CD14-positive monocyte (primary cell): ENCODE results near the gene IL1RAPL1. TPM values are rescaled to one million over a fixed set of nuclear protein-coding genes. Genes with fewer than 3 reads are reported as not detected.

Experiments used
- DNase-seq, 3 donors: peaks; one replicate each; pipeline ENCODE4 v3.0.0-alpha.2; 2011 to 2022
- H2AFZ ChIP-seq: 2 replicates; pipeline ENCODE4 v1.6.0; 2012; ENCODE audit warnings: mild to moderate bottlenecking, low read depth, low read length, inconsistent platforms; ENCODE audit not compliant: insufficient read depth, poor library complexity, severe bottlenecking
- H3K27ac ChIP-seq, 2 donors: 1 replicate in 1 of 2; 2 replicates in 1 of 2; pipeline ENCODE4 v1.5.1; 2012 to 2013; ENCODE audit warnings: low read length in 2 of 2, control low read depth in 1 of 2, inconsistent platforms in 1 of 2, low read depth in 1 of 2, mild to moderate bottlenecking in 1 of 2
- H3K27me3 ChIP-seq, 2 donors: one replicate each; pipeline versions ENCODE4 v1.6.0 to v1.6.1; 2011 to 2013; ENCODE audit warnings: low read length in 2 of 2; ENCODE audit not compliant: control insufficient read depth in 2 of 2, insufficient read depth in 2 of 2
- H3K36me3 ChIP-seq, 2 donors: replicated peaks in 1 of 2; 1 replicate in 1 of 2; 2 replicates in 1 of 2; pipeline versions ENCODE4 v1.5.1 to v1.6.1; 2012 to 2013; ENCODE audit warnings: low read length in 2 of 2, control low read depth in 1 of 2, inconsistent platforms in 1 of 2, mild to moderate bottlenecking in 1 of 2; ENCODE audit not compliant: insufficient read depth in 2 of 2, control insufficient read depth in 1 of 2
- H3K4me1 ChIP-seq, 2 donors: 1 replicate in 1 of 2; 2 replicates in 1 of 2; pipeline versions ENCODE4 v1.5.1 to v1.6.1; 2012 to 2013; ENCODE audit warnings: low read length in 2 of 2, control low read depth in 1 of 2, inconsistent platforms in 1 of 2, mild to moderate bottlenecking in 1 of 2, moderate library complexity in 1 of 2; ENCODE audit not compliant: insufficient read depth in 2 of 2, control insufficient read depth in 1 of 2
- H3K4me2 ChIP-seq: replicated peaks from 2 replicates; pipeline ENCODE3; 2012; ENCODE audit warnings: low read length, moderate library complexity, mild to moderate bottlenecking; ENCODE audit not compliant: poor library complexity, severe bottlenecking; ENCODE audit errors: extremely low read depth
- H3K4me3 ChIP-seq, 3 experiments: fragments of 200-600 bp in 1 of 3; sonication (generic) in 1 of 3; replicated peaks in 1 of 3; 1 replicate in 2 of 3; 2 replicates in 1 of 3; pipeline ENCODE4 v1.5.1; 2011 to 2013; ENCODE audit warnings: low read length in 3 of 3, mild to moderate bottlenecking in 3 of 3, control low read depth in 2 of 3, low read depth in 2 of 3, inconsistent platforms in 1 of 3, moderate library complexity in 1 of 3
- H3K79me2 ChIP-seq: 2 replicates; pipeline ENCODE4 v1.6.0; 2012; ENCODE audit warnings: mild to moderate bottlenecking, control low read depth, inconsistent platforms, low read length, moderate library complexity; ENCODE audit not compliant: insufficient read depth
- H3K9ac ChIP-seq: 2 replicates; pipeline ENCODE4 v1.6.0; 2017; ENCODE audit warnings: low read length, mild to moderate bottlenecking; ENCODE audit not compliant: insufficient read depth, poor library complexity, severe bottlenecking
- H3K9me3 ChIP-seq, 2 donors: replicated peaks in 1 of 2; 1 replicate in 1 of 2; 2 replicates in 1 of 2; pipeline versions ENCODE4 v1.5.1 to v1.6.1; 2012 to 2013; ENCODE audit warnings: low read length in 2 of 2, control low read depth in 1 of 2; ENCODE audit not compliant: control insufficient read depth in 1 of 2, insufficient read depth in 1 of 2
- H4K20me1 ChIP-seq: 2 replicates; pipeline ENCODE4 v1.6.0; 2012; ENCODE audit warnings: mild to moderate bottlenecking, low read length, control low read depth, moderate library complexity; ENCODE audit not compliant: insufficient read depth
- H3K27ac Mint-ChIP-seq, 7 donors: one replicate each; pipeline ENCODE4 v1.8.0; 2020; ENCODE audit warnings: mild to moderate bottlenecking in 7 of 7, mixed read lengths in 7 of 7, moderate library complexity in 6 of 7, inconsistent platforms in 2 of 7
- H3K27me3 Mint-ChIP-seq, 3 donors: one replicate each; pipeline ENCODE4 v1.8.0; 2021 to 2022; ENCODE audit warnings: low read depth in 3 of 3, mild to moderate bottlenecking in 3 of 3, mixed read lengths in 3 of 3, moderate library complexity in 3 of 3, inconsistent platforms in 1 of 3
- H3K36me3 Mint-ChIP-seq, 2 donors: one replicate each; pipeline ENCODE4 v1.8.0; 2020; ENCODE audit warnings: mixed read lengths in 2 of 2, inconsistent platforms in 1 of 2, mild to moderate bottlenecking in 1 of 2
- H3K4me1 Mint-ChIP-seq: one replicate; pipeline ENCODE4 v1.8.0; 2020; ENCODE audit warnings: mild to moderate bottlenecking, mixed read lengths
- H3K4me3 Mint-ChIP-seq, 2 donors: one replicate each; pipeline ENCODE4 v1.8.0; 2020; ENCODE audit warnings: mild to moderate bottlenecking in 2 of 2, mixed read lengths in 2 of 2, moderate library complexity in 1 of 2
- H3K9me3 Mint-ChIP-seq, 7 donors: one replicate each; pipeline ENCODE4 v1.8.0; 2020 to 2022; ENCODE audit warnings: mixed read lengths in 7 of 7, mild to moderate bottlenecking in 6 of 7, moderate library complexity in 6 of 7, inconsistent platforms in 2 of 7
- CTCF ChIP-seq: fragments of 200-600 bp; IDR thresholded peaks from one replicate; pipeline ENCODE4 v1.8.0; 2022; ENCODE audit warnings: antibody characterized with exemption, mild to moderate bottlenecking
- WGBS: methylation state at CpG from one replicate; pipeline ENCODE4 v1.1.5; 2013; ENCODE audit warnings: missing lambda C conversion rate; ENCODE audit not compliant: insufficient coverage; 5-methylcytosine and 5-hydroxymethylcytosine counted together
- intact Hi-C, 2 donors: fragments of 100-400 bp; cut with micrococcal nuclease; formaldehyde crosslinking; loops; one replicate each; pipeline versions ENCODE4 v1.15.0 to v1.15.1; 2023
- polyA plus RNA-seq, 3 donors: library from polyadenylated mRNA; depleted of rRNA in 1 of 3; unstranded in 2 of 3; stranded (reverse) in 1 of 3; fragments of 300-500 nt in 2 of 3; fragments of >200 nt in 1 of 3; fragmentation: Illumina TruSeq in 2 of 3; gene quantifications; 1 replicate in 2 of 3; 2 replicates in 1 of 3; pipeline ENCODE4 v1.2.3, GENCODE V29; 2012 to 2021

IL1RAPL1 gene
- polyA plus RNA-seq, 3 donors: not detected

GRCh38 chrX:29518100-29518499 lies 930.9 kb downstream of the IL1RAPL1 start:
- Histone ChIP-seq H3K36me3 (no peaks in the 10 kb centered on the region), H3K9ac (no peak overlapping the region), H3K4me1 (peaks cover 0 to 3% of the 10 kb centered on the region in 2 donors), H3K27me3 (no peaks in the 10 kb centered on the region), H4K20me1 (no peaks in the 10 kb centered on the region), H3K9me3 (no peaks in the 10 kb centered on the region), H3K79me2 (no peaks in the 10 kb centered on the region), H3K27ac (no peak overlapping the region), H3K4me2 (no peak overlapping the region), H2AFZ (no peak overlapping the region), H3K4me3 (no peak overlapping the region)
- no peak overlapping the region for H3K4me3 Mint-ChIP-seq
- H3K9me3 Mint-ChIP-seq: peaks cover 0 to 2% (median 0%) of the 10 kb centered on the region in 7 donors
- DNase-seq: no peak
- no peaks in the 10 kb centered on the region for H3K36me3 Mint-ChIP-seq
- H3K4me1 Mint-ChIP-seq: peaks cover 3% of the 10 kb centered on the region
- intact Hi-C loops: no loop called here
- 100% methylated on average over 1 of the region's 4 CpGs for WGBS
- H3K27ac Mint-ChIP-seq: no peak overlapping the region
- no peak for TF ChIP-seq CTCF
- H3K27me3 Mint-ChIP-seq: no peaks in the 10 kb centered on the region

GRCh38 chrX:29528281-29528680 lies 941.0 kb downstream of the IL1RAPL1 start:
- intact Hi-C loops: no loop called here
- no peaks in the 10 kb centered on the region for H3K27me3 ChIP-seq
- no peak overlapping the region for H2AFZ ChIP-seq
- Mint-ChIP-seq H3K36me3 (no peaks in the 10 kb centered on the region), H3K27ac (no peak overlapping the region), H3K4me1 (peaks cover 12% of the 10 kb centered on the region), H3K9me3 (no peaks in the 10 kb centered on the region), H3K4me3 (no peak overlapping the region), H3K27me3 (peaks cover 0 to 2% (median 0%) of the 10 kb centered on the region in 3 donors)
- no peaks in the 10 kb centered on the region for H3K9me3 ChIP-seq
- H3K4me2 ChIP-seq: no peak overlapping the region
- H3K36me3 ChIP-seq: no peaks in the 10 kb centered on the region
- H3K4me3 ChIP-seq: no peak overlapping the region
- TF ChIP-seq CTCF: no peak
- no peak for DNase-seq
- H4K20me1 ChIP-seq: no peaks in the 10 kb centered on the region
- no CpG with 5 or more reads among the region's 1 CpG for WGBS
- H3K4me1 ChIP-seq: no peaks in the 10 kb centered on the region
- H3K79me2 ChIP-seq: no peaks in the 10 kb centered on the region
- H3K27ac ChIP-seq: no peak overlapping the region
- no peak overlapping the region for H3K9ac ChIP-seq
